ENCODE data around the gene OR2V2.
"Not testable (repeated sequence)": the region's sequence is repeated elsewhere in the genome, so short reads cannot be mapped to it uniquely, and the experiment has no call there.

OR2V2 gene

GRCh38 chr5:181136361-181136955 is 10.9 kb upstream of the OR2V2 start:
- DNase-seq (ENCODE audit: extremely low spot score, insufficient read length, low read depth) (no peak), FAIRE-seq (no peak)

- FAIRE-seq = no peak
- DNase-seq (ENCODE audit: extremely low spot score, insufficient read length, low read depth) = no peak
Observed at GRCh38 chr5:181138258-181138657, 9.1 kb upstream of the OR2V2 start.

- DNase-seq (ENCODE audit: extremely low spot score, insufficient read length, low read depth) (no peak), FAIRE-seq (no peak)
Observed at GRCh38 chr5:181140766-181141165, 6.6 kb upstream of the OR2V2 start.

- FAIRE-seq = no peak
- DNase-seq (ENCODE audit: extremely low spot score, insufficient read length, low read depth) = no peak
Observed at GRCh38 chr5:181142054-181142453, 5.3 kb upstream of the OR2V2 start.

- no peak for FAIRE-seq
Observed at GRCh38 chr5:181145133-181145532, 2.3 kb upstream of the OR2V2 start.

GRCh38 chr5:181149355-181149754 is 2.0 kb downstream of the OR2V2 start:
- DNase-seq (ENCODE audit: extremely low spot score, insufficient read length, low read depth) (no peak), FAIRE-seq (no peak)

More at GRCh38 chr5:181145133-181145532, 2.3 kb upstream of the OR2V2 start:
- no peak for DNase-seq (ENCODE audit: extremely low spot score, insufficient read length, low read depth)

- FAIRE-seq = no peak
Observed at GRCh38 chr5:181149806-181150733, 2.7 kb downstream of the OR2V2 start.

GRCh38 chr5:181151146-181151545 is 3.8 kb downstream of the OR2V2 start:
- FAIRE-seq = no peak
- no peak for DNase-seq (ENCODE audit: extremely low spot score, insufficient read length, low read depth)

More at GRCh38 chr5:181149806-181150733, 2.7 kb downstream of the OR2V2 start:
- no peak for DNase-seq (ENCODE audit: extremely low spot score, insufficient read length, low read depth)

GRCh38 chr5:181152406-181152805 is 5.0 kb downstream of the OR2V2 start:
- FAIRE-seq (no peak), DNase-seq (ENCODE audit: extremely low spot score, insufficient read length, low read depth) (no peak)

GRCh38 chr5:181153814-181154213 is 6.4 kb downstream of the OR2V2 start:
- FAIRE-seq = peak; percentile 72
- DNase-seq (ENCODE audit: extremely low spot score, insufficient read length, low read depth) = no peak

GRCh38 chr5:181156758-181157157 is 9.4 kb downstream of the OR2V2 start:
- FAIRE-seq (peak; percentile 86), DNase-seq (ENCODE audit: extremely low spot score, insufficient read length, low read depth) (no peak)

- DNase-seq (ENCODE audit: extremely low spot score, insufficient read length, low read depth) (no peak), FAIRE-seq (no peak)
Observed at GRCh38 chr5:181158869-181159268, 11.5 kb downstream of the OR2V2 start.

GRCh38 chr5:181159286-181160151 is 12.1 kb downstream of the OR2V2 start:
- DNase-seq (ENCODE audit: extremely low spot score, insufficient read length, low read depth) (peak; percentile 70), FAIRE-seq (peak; percentile 93)

GRCh38 chr5:181160152-181160754 is 12.9 kb downstream of the OR2V2 start:
- no peak for DNase-seq (ENCODE audit: extremely low spot score, insufficient read length, low read depth)
- FAIRE-seq = peak; percentile 67

GRCh38 chr5:181160755-181161533 is 13.6 kb downstream of the OR2V2 start:
- FAIRE-seq = peak; percentile 67
- not testable (repeated sequence) for DNase-seq (ENCODE audit: extremely low spot score, insufficient read length, low read depth)

GRCh38 chr5:181161534-181162175 is 14.3 kb downstream of the OR2V2 start:
- DNase-seq (ENCODE audit: extremely low spot score, insufficient read length, low read depth) = no peak
- FAIRE-seq = no peak

GRCh38 chr5:181163487-181164075 is 16.2 kb downstream of the OR2V2 start:
- FAIRE-seq = no peak
- DNase-seq (ENCODE audit: extremely low spot score, insufficient read length, low read depth) = no peak
